ENCODE measurements around the gene NKAIN2.

NKAIN2 gene

DNA sequence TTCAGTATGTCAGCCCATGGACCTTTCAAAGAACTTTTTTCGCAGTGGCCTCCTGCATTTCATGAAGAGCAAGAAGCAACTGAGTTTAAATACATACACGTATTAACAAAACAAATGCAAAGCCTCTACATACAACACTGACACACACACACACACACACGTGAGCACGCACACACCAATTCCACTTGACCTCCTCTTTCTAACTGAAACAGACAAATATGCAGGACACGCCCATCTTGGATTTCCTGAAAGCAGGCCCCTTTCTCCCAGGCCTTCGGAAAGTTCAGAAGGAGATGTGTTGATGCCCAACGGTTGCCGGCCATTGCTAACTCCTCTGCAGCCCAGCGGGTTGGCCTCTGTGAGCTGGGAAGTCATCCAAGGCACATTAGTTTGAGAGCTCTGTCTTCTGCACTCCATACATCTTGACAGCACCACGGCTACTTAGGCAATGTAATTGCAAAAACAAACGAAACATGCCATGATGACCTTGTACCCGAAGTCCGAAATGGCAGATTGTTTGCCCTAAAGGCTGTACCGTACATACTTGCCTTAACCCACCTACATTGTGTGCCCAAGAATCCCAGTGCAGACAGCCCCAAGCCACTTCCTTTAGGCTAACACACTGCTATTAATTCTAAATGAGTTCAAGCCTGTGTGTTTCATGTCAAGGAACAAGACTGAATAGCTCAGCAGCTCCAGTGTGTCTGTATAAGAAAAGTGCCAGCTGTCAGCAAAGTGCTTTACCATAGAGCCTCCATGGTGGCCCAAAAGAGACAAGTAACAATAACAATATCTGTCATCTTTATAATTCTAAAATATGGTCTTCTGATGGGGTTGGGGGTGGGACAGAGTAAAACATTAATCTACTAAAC is 1019.8 kb downstream of the NKAIN2 start:
- Histone ChIP-seq H3K9ac (ENCODE audit: low read length) (no peak overlapping the region), H3K4me3 (ENCODE audit: low read length) (no peak overlapping the region), H3K4me1 (ENCODE audit: control insufficient read depth, insufficient read depth, low read length) (peaks cover 11% of the 10 kb centered on the region), H3K27me3 (ENCODE audit: control insufficient read depth, insufficient read depth, low read length) (no peaks in the 10 kb centered on the region), H3K27ac (ENCODE audit: low read depth, low read length) (peak overlapping the region; percentile 68), H3K36me3 (ENCODE audit: control insufficient read depth, insufficient read depth, low read length) (no peaks in the 10 kb centered on the region)

DNA sequence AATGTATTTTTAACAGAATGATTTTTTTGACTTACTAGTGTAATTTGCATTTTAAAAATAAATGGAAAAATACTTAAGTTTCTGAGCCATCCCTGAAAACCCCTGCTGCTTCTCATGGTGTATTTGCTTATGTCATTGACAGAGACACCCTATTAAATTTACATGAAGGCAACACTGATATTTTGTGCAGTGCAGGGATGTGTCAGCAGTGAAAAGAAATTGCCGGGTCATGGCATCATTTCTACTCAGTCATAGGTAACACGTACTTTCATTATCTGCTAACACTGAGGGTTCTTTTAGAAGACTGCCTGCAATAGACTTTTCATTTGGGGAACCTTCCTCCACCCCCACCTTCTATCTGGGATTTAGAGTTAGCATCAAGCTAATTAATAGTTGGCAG is 1021.9 kb downstream of the NKAIN2 start:
- no peak overlapping the region for H3K4me3 ChIP-seq (ENCODE audit: low read length)
- H3K27ac ChIP-seq (ENCODE audit: low read depth, low read length): no peak overlapping the region
- H3K27me3 ChIP-seq (ENCODE audit: control insufficient read depth, insufficient read depth, low read length): no peaks in the 10 kb centered on the region
- H3K36me3 ChIP-seq (ENCODE audit: control insufficient read depth, insufficient read depth, low read length): no peaks in the 10 kb centered on the region
- H3K4me1 ChIP-seq (ENCODE audit: control insufficient read depth, insufficient read depth, low read length): peaks cover 11% of the 10 kb centered on the region
- H3K9ac ChIP-seq (ENCODE audit: low read length): no peak overlapping the region

DNA sequence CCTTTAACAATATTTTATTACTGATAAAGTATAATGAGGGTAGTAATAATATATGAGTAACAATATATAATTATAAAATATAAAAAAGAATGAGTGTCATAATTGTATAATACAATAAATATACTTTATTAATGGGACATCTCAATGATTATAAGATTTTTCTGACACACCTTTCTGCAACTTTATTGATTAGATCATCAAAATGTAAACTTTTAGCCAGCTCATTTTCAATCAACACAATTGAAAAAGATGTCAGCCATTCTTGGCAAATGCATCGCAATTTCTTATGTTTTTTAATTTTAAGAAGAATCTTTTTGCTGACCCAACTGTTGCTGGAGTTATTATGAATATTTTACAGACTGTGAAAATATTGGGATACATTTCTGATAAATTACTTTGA is 1026.2 kb downstream of the NKAIN2 start:
- no peaks in the 10 kb centered on the region for H3K36me3 ChIP-seq (ENCODE audit: control insufficient read depth, insufficient read depth, low read length)
- H3K27me3 ChIP-seq (ENCODE audit: control insufficient read depth, insufficient read depth, low read length): no peaks in the 10 kb centered on the region
- peaks cover 7% of the 10 kb centered on the region for H3K4me1 ChIP-seq (ENCODE audit: control insufficient read depth, insufficient read depth, low read length)
- H3K9ac ChIP-seq (ENCODE audit: low read length): no peak overlapping the region
- no peak overlapping the region for H3K27ac ChIP-seq (ENCODE audit: low read depth, low read length)
- H3K4me3 ChIP-seq (ENCODE audit: low read length): no peak overlapping the region

DNA sequence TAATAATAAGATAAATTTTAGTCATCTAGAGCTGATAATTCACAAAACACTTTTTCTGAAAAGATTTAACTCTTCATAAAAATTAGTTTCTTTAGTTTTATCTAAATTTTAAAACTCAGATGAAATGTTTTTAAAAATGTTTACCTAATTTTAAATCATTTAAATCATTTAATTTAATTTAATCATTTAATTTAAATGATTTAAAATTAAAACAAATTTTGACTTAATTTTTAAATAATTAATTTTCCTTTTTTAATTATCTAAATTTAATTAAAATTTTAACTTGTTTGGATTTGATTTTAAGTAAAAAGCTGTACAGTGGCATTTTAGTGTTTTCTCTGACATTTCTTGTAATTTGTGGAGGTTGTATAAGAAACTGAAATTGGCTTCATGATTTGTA is 1026.8 kb downstream of the NKAIN2 start:
- Histone ChIP-seq H3K27me3 (ENCODE audit: control insufficient read depth, insufficient read depth, low read length) (no peaks in the 10 kb centered on the region), H3K4me3 (ENCODE audit: low read length) (no peak overlapping the region), H3K9ac (ENCODE audit: low read length) (no peak overlapping the region), H3K4me1 (ENCODE audit: control insufficient read depth, insufficient read depth, low read length) (peaks cover 7% of the 10 kb centered on the region), H3K27ac (ENCODE audit: low read depth, low read length) (no peak overlapping the region), H3K36me3 (ENCODE audit: control insufficient read depth, insufficient read depth, low read length) (no peaks in the 10 kb centered on the region)

GRCh38 chr6:124854338-124854922 is 1050.8 kb downstream of the NKAIN2 start:
- no peak overlapping the region for H3K27ac ChIP-seq (ENCODE audit: low read depth, low read length)
- no peaks in the 10 kb centered on the region for H3K36me3 ChIP-seq (ENCODE audit: control insufficient read depth, insufficient read depth, low read length)
- H3K4me3 ChIP-seq (ENCODE audit: low read length): no peak overlapping the region
- no peaks in the 10 kb centered on the region for H3K27me3 ChIP-seq (ENCODE audit: control insufficient read depth, insufficient read depth, low read length)
- no peak overlapping the region for H3K9ac ChIP-seq (ENCODE audit: low read length)
- H3K4me1 ChIP-seq (ENCODE audit: control insufficient read depth, insufficient read depth, low read length): no peaks in the 10 kb centered on the region

DNA sequence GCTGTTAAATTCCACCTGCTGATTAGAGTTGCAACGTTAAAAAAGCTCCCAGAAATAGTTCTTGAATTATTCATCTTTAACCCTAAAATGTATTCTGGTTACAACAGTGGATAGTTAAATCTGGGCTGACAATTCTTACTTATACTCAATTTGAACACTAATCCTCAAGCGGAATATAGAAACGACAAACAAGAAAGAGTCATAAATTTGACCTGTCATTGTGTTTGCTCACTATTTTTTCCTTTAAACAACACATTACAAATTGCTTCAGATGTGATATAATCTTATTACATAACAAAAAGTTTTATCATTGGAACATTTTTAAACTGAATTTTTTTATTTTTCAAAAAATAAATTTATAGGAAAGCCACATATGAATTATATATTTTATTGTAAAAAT is 1054.1 kb downstream of the NKAIN2 start:
- Histone ChIP-seq H3K9ac (ENCODE audit: low read length) (no peak overlapping the region), H3K27me3 (ENCODE audit: control insufficient read depth, insufficient read depth, low read length) (no peaks in the 10 kb centered on the region), H3K4me3 (ENCODE audit: low read length) (no peak overlapping the region), H3K27ac (ENCODE audit: low read depth, low read length) (no peak overlapping the region), H3K36me3 (ENCODE audit: control insufficient read depth, insufficient read depth, low read length) (no peaks in the 10 kb centered on the region), H3K4me1 (ENCODE audit: control insufficient read depth, insufficient read depth, low read length) (no peaks in the 10 kb centered on the region)

GRCh38 chr6:124858564-124858963 is 1054.9 kb downstream of the NKAIN2 start:
- Histone ChIP-seq H3K4me3 (ENCODE audit: low read length) (no peak overlapping the region), H3K27me3 (ENCODE audit: control insufficient read depth, insufficient read depth, low read length) (no peaks in the 10 kb centered on the region), H3K9ac (ENCODE audit: low read length) (no peak overlapping the region), H3K36me3 (ENCODE audit: control insufficient read depth, insufficient read depth, low read length) (no peaks in the 10 kb centered on the region), H3K27ac (ENCODE audit: low read depth, low read length) (no peak overlapping the region), H3K4me1 (ENCODE audit: control insufficient read depth, insufficient read depth, low read length) (no peaks in the 10 kb centered on the region)

DNA sequence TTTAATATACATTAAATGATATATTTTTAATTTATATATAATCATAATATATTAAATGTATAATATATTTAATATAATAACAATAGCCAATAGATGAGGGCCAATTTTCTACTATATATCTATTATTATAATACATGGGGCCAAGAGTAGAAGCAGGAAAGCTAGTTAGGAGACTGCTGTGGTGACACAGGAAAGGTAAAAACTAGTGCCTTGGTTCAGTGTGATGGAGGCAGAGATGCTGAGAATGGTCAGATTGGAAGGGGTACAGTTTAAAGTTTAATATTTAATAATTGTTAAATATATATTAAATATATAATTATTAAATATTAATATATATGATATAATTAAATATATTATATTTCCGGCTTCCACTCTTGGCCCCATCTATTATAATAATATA is 1055.7 kb downstream of the NKAIN2 start:
- no peaks in the 10 kb centered on the region for H3K4me1 ChIP-seq (ENCODE audit: control insufficient read depth, insufficient read depth, low read length)
- no peaks in the 10 kb centered on the region for H3K27me3 ChIP-seq (ENCODE audit: control insufficient read depth, insufficient read depth, low read length)
- no peak overlapping the region for H3K4me3 ChIP-seq (ENCODE audit: low read length)
- no peak overlapping the region for H3K27ac ChIP-seq (ENCODE audit: low read depth, low read length)
- H3K36me3 ChIP-seq (ENCODE audit: control insufficient read depth, insufficient read depth, low read length): no peaks in the 10 kb centered on the region
- H3K9ac ChIP-seq (ENCODE audit: low read length): no peak overlapping the region

GRCh38 chr6:124866040-124866439 is 1062.4 kb downstream of the NKAIN2 start:
- H3K27ac ChIP-seq (ENCODE audit: low read depth, low read length): no peak overlapping the region
- H3K4me1 ChIP-seq (ENCODE audit: control insufficient read depth, insufficient read depth, low read length): peaks cover 4% of the 10 kb centered on the region
- no peaks in the 10 kb centered on the region for H3K27me3 ChIP-seq (ENCODE audit: control insufficient read depth, insufficient read depth, low read length)
- no peak overlapping the region for H3K9ac ChIP-seq (ENCODE audit: low read length)
- no peak overlapping the region for H3K4me3 ChIP-seq (ENCODE audit: low read length)
- no peaks in the 10 kb centered on the region for H3K36me3 ChIP-seq (ENCODE audit: control insufficient read depth, insufficient read depth, low read length)

DNA sequence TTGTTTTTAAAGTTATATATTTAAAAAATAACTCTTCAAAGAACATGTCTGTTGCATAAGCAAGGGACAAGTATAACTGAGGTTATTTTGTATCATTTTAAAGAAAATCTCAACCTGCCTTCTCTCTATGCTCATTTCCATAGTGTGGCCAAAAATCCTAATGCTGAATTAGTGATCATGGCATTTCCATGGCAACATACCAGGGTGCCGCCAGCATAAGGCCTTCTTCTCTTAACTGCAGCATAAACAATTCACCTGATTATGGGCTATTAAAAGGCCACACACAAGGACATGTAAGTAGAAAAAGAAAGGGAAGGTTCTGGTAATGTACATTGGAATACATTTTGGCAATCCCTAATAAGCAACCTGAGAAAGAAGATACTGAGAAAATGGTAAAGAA is 1063.5 kb downstream of the NKAIN2 start:
- Histone ChIP-seq H3K27ac (ENCODE audit: low read depth, low read length) (no peak overlapping the region), H3K9ac (ENCODE audit: low read length) (no peak overlapping the region), H3K36me3 (ENCODE audit: control insufficient read depth, insufficient read depth, low read length) (no peaks in the 10 kb centered on the region), H3K27me3 (ENCODE audit: control insufficient read depth, insufficient read depth, low read length) (no peaks in the 10 kb centered on the region), H3K4me1 (ENCODE audit: control insufficient read depth, insufficient read depth, low read length) (peaks cover 4% of the 10 kb centered on the region), H3K4me3 (ENCODE audit: low read length) (no peak overlapping the region)

GRCh38 chr6:124868481-124868880 is 1064.8 kb downstream of the NKAIN2 start:
- H3K4me1 ChIP-seq (ENCODE audit: control insufficient read depth, insufficient read depth, low read length): peaks cover 4% of the 10 kb centered on the region
- no peaks in the 10 kb centered on the region for H3K27me3 ChIP-seq (ENCODE audit: control insufficient read depth, insufficient read depth, low read length)
- no peak overlapping the region for H3K4me3 ChIP-seq (ENCODE audit: low read length)
- no peak overlapping the region for H3K27ac ChIP-seq (ENCODE audit: low read depth, low read length)
- H3K9ac ChIP-seq (ENCODE audit: low read length): no peak overlapping the region
- no peaks in the 10 kb centered on the region for H3K36me3 ChIP-seq (ENCODE audit: control insufficient read depth, insufficient read depth, low read length)

- Histone ChIP-seq H3K4me3 (ENCODE audit: low read length) (no peak overlapping the region), H3K9ac (ENCODE audit: low read length) (no peak overlapping the region), H3K27ac (ENCODE audit: low read depth, low read length) (no peak overlapping the region), H3K36me3 (ENCODE audit: control insufficient read depth, insufficient read depth, low read length) (no peaks in the 10 kb centered on the region), H3K4me1 (ENCODE audit: control insufficient read depth, insufficient read depth, low read length) (peaks cover 4% of the 10 kb centered on the region), H3K27me3 (ENCODE audit: control insufficient read depth, insufficient read depth, low read length) (no peaks in the 10 kb centered on the region)
Measured at GRCh38 chr6:124869416-124869815, 1065.8 kb downstream of the NKAIN2 start.
